T-cell (primary cell): ENCODE results near the gene SLC36A3. TPM values are rescaled to one million over a fixed set of nuclear protein-coding genes. Genes with fewer than 3 reads are reported as not detected.
A peak's percentile ranks its signal among the peaks of the same experiment; 100 is the strongest.
"Not testable (repeated sequence)": the region's sequence is repeated elsewhere in the genome, so short reads cannot be mapped to it uniquely, and the experiment has no call there.

Experiments used
- ATAC-seq, 4 experiments: fragments of 200-7000 bp in 3 of 4; fragments of 150-1000 bp in 1 of 4; cut with Tn5 transposase; replicated peaks in 1 of 4; 1 replicate in 3 of 4; 2 replicates in 1 of 4; pipeline ENCODE4 v1.10.0; 2021; ENCODE audit warnings: moderate library complexity in 3 of 4, mild to moderate bottlenecking in 2 of 4, moderate number of reproducible peaks in 1 of 4
- CTCF ChIA-PET, 2 donors: fragments of 300-600 bp; sonication (Branson Sonifier 250); formaldehyde crosslinking; loops; one replicate each; lab custom pipeline; 2022; ENCODE audit warnings: antibody characterized with exemption in 2 of 2; lab: Charles Lee
- POLR2A ChIA-PET, 2 donors: fragments of 300-600 bp; sonication (Branson Sonifier 250); formaldehyde crosslinking; loops; one replicate each; lab custom pipeline; 2022; ENCODE audit warnings: antibody characterized with exemption in 2 of 2; lab: Charles Lee
- DNase-seq, 35 experiments: peaks; one replicate each; pipeline versions ENCODE4 v3.0.0 to v3.0.0-alpha.2; 2013 to 2023
- H3K27ac ChIP-seq: one replicate; pipeline ENCODE4 v1.5.1; 2013; ENCODE audit warnings: low read length
- H3K27me3 ChIP-seq, 2 experiments: replicated peaks in 1 of 2; 1 replicate in 1 of 2; 2 replicates in 1 of 2; pipeline versions ENCODE4 v1.6.1 to v1.7.0; 2013; ENCODE audit warnings: low read length in 1 of 2, mixed read lengths in 1 of 2; ENCODE audit not compliant: control insufficient read depth in 2 of 2, insufficient read depth in 2 of 2; ENCODE audit errors: extremely low read depth in 1 of 2
- H3K36me3 ChIP-seq, 2 donors: 1 replicate in 1 of 2; 2 replicates in 1 of 2; pipeline versions ENCODE4 v1.6.1 to v1.7.0; 2013; ENCODE audit warnings: low read length in 1 of 2; ENCODE audit not compliant: control insufficient read depth in 2 of 2, insufficient read depth in 1 of 2; ENCODE audit errors: extremely low read depth in 1 of 2
- H3K4me1 ChIP-seq, 2 experiments: 1 replicate in 1 of 2; 2 replicates in 1 of 2; pipeline versions ENCODE4 v1.6.1 to v1.7.0; 2013; ENCODE audit warnings: low read length in 2 of 2, mixed read lengths in 1 of 2; ENCODE audit not compliant: insufficient read depth in 2 of 2, control insufficient read depth in 1 of 2; ENCODE audit errors: extremely low read depth in 1 of 2
- H3K4me3 ChIP-seq, 2 donors: 1 replicate in 1 of 2; 2 replicates in 1 of 2; pipeline versions ENCODE4 v1.5.1 to v1.7.0; 2013; ENCODE audit warnings: mild to moderate bottlenecking in 2 of 2, low read length in 1 of 2, moderate library complexity in 1 of 2; ENCODE audit not compliant: control insufficient read depth in 1 of 2; ENCODE audit errors: extremely low read depth in 1 of 2
- H3K9me3 ChIP-seq: 2 replicates; pipeline ENCODE4 v1.7.0; 2013
- H3K27ac Mint-ChIP-seq, 2 donors: one replicate each; pipeline ENCODE4 v1.8.0; 2020 to 2021; ENCODE audit warnings: mild to moderate bottlenecking in 2 of 2, mixed read lengths in 2 of 2
- H3K27me3 Mint-ChIP-seq, 2 donors: one replicate each; pipeline ENCODE4 v1.8.0; 2021 to 2022; ENCODE audit warnings: mixed read lengths in 2 of 2
- H3K36me3 Mint-ChIP-seq: one replicate; pipeline ENCODE4 v1.8.0; 2021; ENCODE audit warnings: mixed read lengths
- H3K4me1 Mint-ChIP-seq, 3 donors: one replicate each; pipeline ENCODE4 v1.8.0; 2020 to 2022; ENCODE audit warnings: mixed read lengths in 3 of 3, mild to moderate bottlenecking in 1 of 3
- H3K4me3 Mint-ChIP-seq, 3 donors: one replicate each; pipeline ENCODE4 v1.8.0; 2020 to 2022; ENCODE audit warnings: mild to moderate bottlenecking in 3 of 3, mixed read lengths in 3 of 3, moderate library complexity in 3 of 3
- H3K9me3 Mint-ChIP-seq, 3 donors: one replicate each; pipeline ENCODE4 v1.8.0; 2020 to 2022; ENCODE audit warnings: mixed read lengths in 3 of 3
- WGBS: methylation state at CpG from one replicate; pipeline ENCODE4 v1.1.5; 2013; ENCODE audit warnings: missing lambda C conversion rate; ENCODE audit not compliant: insufficient coverage; 5-methylcytosine and 5-hydroxymethylcytosine counted together
- total RNA-seq, 35 experiments: library from RNA in 6 of 35; stranded (reverse) in 6 of 35; fragments of 120-200 nt in 1 of 35; gene quantifications; one replicate each; pipeline versions ENCODE4 v1.2.1 to v1.2.4 and lab custom pipeline; 2013 to 2026

SLC36A3 gene
- total RNA-seq, 5 donors from 2014 or later (not counting 1 experiment from before 2014, with no cell fraction given): not detected

- H3K4me3 ChIP-seq: no peak overlapping the region
- DNase-seq (no peak), ATAC-seq (no peak)
- Mint-ChIP-seq H3K9me3 (no peaks in the 10 kb centered on the region), H3K27me3 (no peaks in the 10 kb centered on the region), H3K36me3 (no peaks in the 10 kb centered on the region), H3K4me3 (no peak overlapping the region), H3K27ac (no peak overlapping the region), H3K4me1 (peaks cover 12 to 27% (median 18%) of the 10 kb centered on the region in 3 donors)
- POLR2A ChIA-PET: no interaction called here
- peaks cover 2 to 19% of the 10 kb centered on the region in 2 experiments for H3K4me1 ChIP-seq
- H3K27me3 ChIP-seq: peaks cover 0 to 3% of the 10 kb centered on the region in 2 experiments
- WGBS: 88% methylated on average over 1 of the region's 4 CpGs
- CTCF ChIA-PET: interaction anchor here in 1 of 2 donors (0.8 to 1.4 kb wide), 2 partner anchors 9 to 118 kb away, joined by 5 to 6 read pairs; no protein-coding TSS in a partner anchor
- no peaks in the 10 kb centered on the region for H3K9me3 ChIP-seq
- no peaks in the 10 kb centered on the region for H3K36me3 ChIP-seq
- no peak overlapping the region for H3K27ac ChIP-seq
These were observed 60.4 kb downstream of the SLC36A3 start for GRCh38 chr5:151243127-151243526.

- Histone ChIP-seq H3K9me3 (no peaks in the 10 kb centered on the region), H3K4me1 (peaks cover 5 to 19% of the 10 kb centered on the region in 2 experiments)
- 90% methylated on average over 2 of the region's 2 CpGs for whole genome bisulfite sequencing
These were observed 62.5 kb downstream of the SLC36A3 start for GRCh38 chr5:151240924-151241635.

GRCh38 chr5:151240268-151240835 lies 63.2 kb downstream of the SLC36A3 start:
- H3K27me3 ChIP-seq, H3K4me3 Mint-ChIP-seq, H3K27me3 Mint-ChIP-seq, H3K27ac ChIP-seq, DNase-seq, H3K9me3 ChIP-seq, H3K36me3 ChIP-seq, H3K4me3 ChIP-seq, POLR2A ChIA-PET, ATAC-seq, H3K27ac Mint-ChIP-seq, H3K9me3 Mint-ChIP-seq, H3K36me3 Mint-ChIP-seq: not testable (repeated sequence)
- CTCF ChIA-PET: interaction anchor here (0.5 to 2.6 kb wide), 5 partner anchors 12 to 158 kb away, joined by 3 to 10 read pairs (median 4); partner anchors contain the start of genes CCDC69 (in 1 of the 2) and GM2A (in 1 of the 2)
- H3K4me1 Mint-ChIP-seq: peaks cover 16 to 27% (median 27%) of the 10 kb centered on the region in 3 donors
- 93% methylated on average over 6 of the region's 10 CpGs for WGBS
- peaks cover 5 to 22% of the 10 kb centered on the region in 2 experiments for H3K4me1 ChIP-seq

More at GRCh38 chr5:151240924-151241635, 62.5 kb downstream of the SLC36A3 start:
- Mint-ChIP-seq H3K9me3 (no peaks in the 10 kb centered on the region), H3K4me1 (peaks cover 12 to 27% (median 27%) of the 10 kb centered on the region in 3 donors), H3K4me3 (no peak overlapping the region), H3K27ac (peak overlapping the region in 1 of 2 donors; percentile 45), H3K27me3 (no peaks in the 10 kb centered on the region), H3K36me3 (no peaks in the 10 kb centered on the region)
- Histone ChIP-seq H3K27ac (no peak overlapping the region), H3K4me3 (no peak overlapping the region), H3K36me3 (no peaks in the 10 kb centered on the region), H3K27me3 (peaks cover 0 to 3% of the 10 kb centered on the region in 2 experiments)
- DNase-seq (no peak), ATAC-seq (no peak)
- CTCF ChIA-PET: interaction anchor here in 1 of 2 donors (0.5 to 1.3 kb wide), 4 partner anchors 12 to 1661 kb away, joined by 3 to 6 read pairs (median 3); partner anchors contain the start of gene GM2A
- POLR2A ChIA-PET: no interaction called here

GRCh38 chr5:151239237-151239861 lies 64.2 kb downstream of the SLC36A3 start:
- peaks cover 23 to 35% (median 32%) of the 10 kb centered on the region in 3 donors for H3K4me1 Mint-ChIP-seq
- H3K27ac ChIP-seq: no peak overlapping the region
- ATAC-seq (peak; percentile 53 to 79 (median 65)), DNase-seq (peak in 26 of 35 experiments; percentile 13 to 66 (median 42))
- ChIA-PET CTCF (interaction anchor here (0.6 to 2.6 kb wide), 10 partner anchors 13 to 409 kb away, joined by 3 to 13 read pairs (median 4); partner anchors contain the start of genes CCDC69 (in 1 of the 2) and GM2A (in 1 of the 2)), POLR2A (no interaction called here)
- no peaks in the 10 kb centered on the region for H3K27me3 Mint-ChIP-seq
- H3K9me3 Mint-ChIP-seq: no peaks in the 10 kb centered on the region
- 22% methylated on average over 13 of the region's 17 CpGs for WGBS
- H3K36me3 ChIP-seq: no peaks in the 10 kb centered on the region
- no peaks in the 10 kb centered on the region for H3K9me3 ChIP-seq
- peaks cover 11 to 30% of the 10 kb centered on the region in 2 experiments for H3K4me1 ChIP-seq
- peak overlapping the region in 1 of 2 donors; percentile 16 for H3K27ac Mint-ChIP-seq
- H3K4me3 Mint-ChIP-seq: peak overlapping the region in 1 of 3 donors; percentile 4
- no peak overlapping the region for H3K4me3 ChIP-seq
- H3K36me3 Mint-ChIP-seq: peaks cover 1% of the 10 kb centered on the region
- H3K27me3 ChIP-seq: peaks cover 0 to 3% of the 10 kb centered on the region in 2 experiments

- ATAC-seq: peak in 1 of 4 experiments; percentile 30
- Mint-ChIP-seq H3K9me3 (no peaks in the 10 kb centered on the region), H3K27me3 (no peaks in the 10 kb centered on the region), H3K4me3 (peak overlapping the region in 1 of 3 donors; percentile 4), H3K27ac (no peak overlapping the region), H3K4me1 (peaks cover 24 to 34% (median 27%) of the 10 kb centered on the region in 3 donors), H3K36me3 (peaks cover 4% of the 10 kb centered on the region)
- WGBS: 69% methylated on average over 9 of the region's 14 CpGs
- ChIA-PET POLR2A (interaction anchor here in 1 of 2 donors (0.5 kb wide), 1 partner anchor 14 kb away, joined by 5 read pairs; no protein-coding TSS in a partner anchor), CTCF (interaction anchor here (0.6 to 2.6 kb wide), 11 partner anchors 13 to 198 kb away, joined by 3 to 13 read pairs (median 4); partner anchors contain the start of gene CCDC69 (in 1 of the 2))
- H3K9me3 ChIP-seq: no peaks in the 10 kb centered on the region
- H3K36me3 ChIP-seq: no peaks in the 10 kb centered on the region
- H3K27ac ChIP-seq: no peak overlapping the region
- H3K4me1 ChIP-seq: peaks cover 19 to 30% of the 10 kb centered on the region in 2 experiments
- no peak overlapping the region for H3K4me3 ChIP-seq
- no peak for DNase-seq
- H3K27me3 ChIP-seq: peaks cover 0 to 3% of the 10 kb centered on the region in 2 experiments
These were observed 65.2 kb downstream of the SLC36A3 start for GRCh38 chr5:151238303-151238741.
